ENCODE results near the gene GOLGA8A.

GRCh38 chr15:34436956-34437442 is 609 bp downstream of the GOLGA8A start:
- TF ChIP-seq POLR2A (IDR thresholded peaks at IDR 0.05; ENCODE audit: low read length) (no peak), GATA1 (IDR thresholded peaks at IDR 0.05; ENCODE audit: low read depth, low read length) (no peak)
